HG03520 (cell line): ENCODE data around the gene KANSL3.

ENCODE experiments used
- ATAC-seq: cut with Tn5 transposase; IDR thresholded peaks from one replicate; pipeline ENCODE4 v1.9.1; 2021; ENCODE audit warnings: mild to moderate bottlenecking, moderate library complexity; ENCODE audit not compliant: unreplicated experiment

KANSL3 gene

DNA sequence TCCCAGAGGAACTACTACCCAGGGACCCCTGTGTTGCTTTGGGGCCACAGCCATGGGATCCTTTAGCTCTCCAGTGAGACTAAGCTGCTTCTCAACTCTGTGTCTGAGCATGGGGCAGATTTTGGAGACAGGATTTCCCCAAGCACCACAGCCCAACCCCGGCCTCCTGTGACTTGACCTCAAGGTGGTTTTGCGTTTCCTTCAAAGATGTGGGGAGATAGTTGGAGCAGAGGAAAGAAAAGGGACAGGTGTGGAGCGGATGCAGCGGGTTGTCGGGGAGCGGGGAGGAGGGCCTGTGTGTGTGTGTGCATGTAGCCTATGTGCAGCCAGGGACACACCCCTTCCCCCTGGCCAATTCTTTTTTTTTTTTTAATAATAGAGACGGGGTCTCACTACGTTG is 91.3 kb downstream of the KANSL3 start:
- ATAC-seq = no peak

DNA sequence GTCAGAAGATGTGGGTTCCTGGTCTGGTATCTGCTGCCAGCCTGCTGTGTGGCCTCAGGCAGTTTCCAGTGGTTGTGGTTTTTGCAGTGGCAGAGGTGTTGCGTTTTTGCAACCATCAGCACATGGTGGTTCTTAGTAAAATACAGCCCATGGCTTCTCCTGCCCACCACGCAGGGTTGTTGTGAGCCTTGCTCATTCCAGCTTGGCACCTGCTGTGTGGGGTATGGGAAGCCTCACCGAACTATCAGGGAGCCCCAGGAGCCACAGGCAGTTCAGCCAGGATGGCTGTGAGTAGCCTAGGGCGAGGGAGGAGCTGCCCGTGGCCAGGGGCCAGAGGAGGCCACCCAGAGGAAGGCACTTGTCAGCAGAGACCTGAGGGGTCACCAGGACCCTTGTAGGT is 91.8 kb downstream of the KANSL3 start:
- ATAC-seq = no peak
